Measurements from ENCODE around the gene A2M. TPM values are rescaled to one million over a fixed set of nuclear protein-coding genes. Genes with fewer than 3 reads are reported as not detected.

A2M gene
- total and polyA plus RNA-seq, 4 donors = 268 to 2,389 (median 1,708) TPM

Other genes starting within 250 kb of the A2M start
- 10 to 100 TPM; 43.7 to 44.0 TPM for gene PHC1, start 201.4 kb downstream of the A2M start, total RNA-seq
- 10 to 100 TPM; 10.5 to 58.3 TPM for gene PHC1, start 201.4 kb downstream of the A2M start, polyA plus RNA-seq
- gene M6PR, start 166.3 kb downstream of the A2M start, total RNA-seq = 100 to 1,000 TPM in 1 of 2 donors, 10 to 100 TPM in 1; 82.9 to 105 TPM
- 10 to 100 TPM; 38.6 to 51.0 TPM for gene M6PR, start 166.3 kb downstream of the A2M start, polyA plus RNA-seq
- gene KLRG1, start 126.4 kb downstream of the A2M start, total RNA-seq = 1 to 10 TPM; 4.1 to 4.5 TPM
- gene KLRG1, start 126.4 kb downstream of the A2M start, polyA plus RNA-seq = 1 to 10 TPM in 1 of 2 donors, under 1 TPM in 1; 0.88 to 2.9 TPM
- gene PZP, start 92.5 kb upstream of the A2M start, total RNA-seq = under 1 TPM; 0.29 to 0.87 TPM
- gene PZP, start 92.5 kb upstream of the A2M start, polyA plus RNA-seq = not detected

All from aorta (tissue), 4 donors.